SK-N-SH (cell line): ENCODE measurements around the gene PRKN. TPM values are rescaled to one million over a fixed set of nuclear protein-coding genes. Genes with fewer than 3 reads are reported as not detected.
A peak's percentile ranks its signal among the peaks of the same experiment; 100 is the strongest.

Experiments
- CTCF ChIA-PET: fragments of 300-600, 350-600 bp; formaldehyde crosslinking; extraction: SDS; loops from one replicate; lab custom pipeline; 2021; lab: Yijun Ruan, JAX
- POLR2A ChIA-PET: fragments of 350-600 bp; sonication (Branson Sonifier 250); formaldehyde crosslinking; extraction: SDS; loops from one replicate; lab custom pipeline; 2020; ENCODE audit warnings: antibody characterized with exemption, inconsistent platforms; lab: Yijun Ruan, JAX
- DNase-seq: peaks from one replicate; pipeline ENCODE4 v3.0.0; 2012
- H2AFZ ChIP-seq: fragments of 200-600 bp; sonication (generic); 2 replicates; pipeline ENCODE4 v1.8.1; 2016; ENCODE audit warnings: antibody characterized with exemption, mild to moderate bottlenecking, low read depth
- H3F3A ChIP-seq: fragments of 200-600 bp; sonication (generic); replicated peaks from 2 replicates; pipeline ENCODE3; 2016; ENCODE audit warnings: antibody characterized with exemption, mild to moderate bottlenecking; ENCODE audit not compliant: insufficient read depth
- H3K27ac ChIP-seq, 2 experiments: fragments of 200-500 bp in 1 of 2; fragments of 200-600 bp in 1 of 2; sonication (Bioruptor generic) in 1 of 2; sonication (generic), shearing (Covaris generic) in 1 of 2; 2 replicates each; pipeline versions ENCODE4 v1.5.1 to v1.6.1; 2014 to 2016; ENCODE audit warnings: low read depth in 2 of 2, inconsistent platforms in 1 of 2, low read length in 1 of 2, mild to moderate bottlenecking in 1 of 2, mixed read lengths in 1 of 2
- H3K27me3 ChIP-seq: fragments of 200-600 bp; sonication (generic), shearing (Covaris generic); 2 replicates; pipeline ENCODE4 v1.6.1; 2016; ENCODE audit warnings: mixed run types; ENCODE audit not compliant: insufficient read depth
- H3K36me3 ChIP-seq, 2 experiments: fragments of 200-500 bp in 1 of 2; fragments of 200-600 bp in 1 of 2; sonication (Bioruptor generic) in 1 of 2; sonication (generic) in 1 of 2; replicated peaks in 1 of 2; 2 replicates each; pipeline versions ENCODE3 to v1.5.1; 2014 to 2016; ENCODE audit warnings: low read length in 1 of 2, mild to moderate bottlenecking in 1 of 2; ENCODE audit not compliant: insufficient read depth in 2 of 2, control insufficient read depth in 1 of 2
- H3K4me1 ChIP-seq, 2 experiments: fragments of 200-500 bp in 1 of 2; fragments of 200-600 bp in 1 of 2; sonication (Bioruptor generic) in 1 of 2; sonication (generic), shearing (Covaris generic) in 1 of 2; 2 replicates each; pipeline versions ENCODE4 v1.5.1 to v1.6.1; 2014 to 2016; ENCODE audit warnings: low read depth in 1 of 2, low read length in 1 of 2, mixed run types in 1 of 2; ENCODE audit not compliant: insufficient read depth in 2 of 2, control insufficient read depth in 1 of 2
- H3K4me2 ChIP-seq: fragments of 200-600 bp; sonication (generic), shearing (Covaris generic); 2 replicates; pipeline ENCODE4 v1.6.1; 2017; ENCODE audit warnings: mixed run types
- H3K4me3 ChIP-seq, 2 experiments: fragments of 200-500 bp in 1 of 2; fragments of 200-600 bp in 1 of 2; sonication (Bioruptor generic) in 1 of 2; sonication (generic), shearing (Covaris generic) in 1 of 2; 2 replicates each; pipeline versions ENCODE4 v1.5.1 to v1.8.1; 2014 to 2016; ENCODE audit warnings: low read depth in 2 of 2, inconsistent platforms in 1 of 2, low read length in 1 of 2, mild to moderate bottlenecking in 1 of 2, mixed read lengths in 1 of 2, moderate library complexity in 1 of 2
- H3K79me2 ChIP-seq: fragments of 200-600 bp; sonication (generic); 2 replicates; pipeline ENCODE4 v1.8.1; 2017; ENCODE audit warnings: mild to moderate bottlenecking; ENCODE audit not compliant: insufficient read depth
- H3K9ac ChIP-seq: fragments of 200-600 bp; sonication (generic); 2 replicates; pipeline ENCODE4 v1.6.1; 2017; ENCODE audit warnings: mixed run types
- H3K9me2 ChIP-seq: fragments of 200-600 bp; sonication (generic); 2 replicates; pipeline ENCODE4 v1.6.1; 2017; ENCODE audit warnings: mixed run types
- H3K9me3 ChIP-seq: fragments of 200-600 bp; sonication (generic); 2 replicates; pipeline ENCODE4 v1.6.1; 2017; ENCODE audit warnings: mixed run types, mild to moderate bottlenecking, moderate library complexity
- H4K20me1 ChIP-seq: fragments of 200-600 bp; sonication (generic); 2 replicates; pipeline ENCODE4 v1.6.1; 2017; ENCODE audit warnings: mild to moderate bottlenecking, mixed run types; ENCODE audit not compliant: insufficient read depth
- CHD2 ChIP-seq: fragments of 150-350 bp; IDR thresholded peaks from 2 replicates; pipeline ENCODE4 v1.6.1; 2018; ENCODE audit warnings: low read length; ENCODE audit not compliant: partially characterized antibody
- ELF1 ChIP-seq: IDR thresholded peaks from 2 replicates; pipeline ENCODE4 v1.4.0; 2012
- EP300 ChIP-seq, 2 experiments: IDR thresholded peaks; 2 replicates each; pipeline versions ENCODE4 v1.4.0 to v1.6.1; 2012; ENCODE audit warnings: borderline replicate concordance in 1 of 2, low read depth in 1 of 2, low read length in 1 of 2
- EZH2phosphoT487 ChIP-seq: fragments of 200-600 bp; sonication (generic); IDR thresholded peaks from 2 replicates; pipeline ENCODE4 v1.6.1; 2017; ENCODE audit warnings: low read depth, mixed run types, mild to moderate bottlenecking, antibody characterized with exemption, moderate library complexity, borderline replicate concordance
- FOXM1 ChIP-seq: IDR thresholded peaks from 2 replicates; pipeline ENCODE4 v1.4.0; 2012; ENCODE audit warnings: low read depth, mild to moderate bottlenecking
- GATA2 ChIP-seq: sonication (generic); formaldehyde crosslinking; IDR thresholded peaks from 2 replicates; pipeline ENCODE4 v1.5.0; 2020; ENCODE audit warnings: mild to moderate bottlenecking, missing genetic modification reagents
- IRF3 ChIP-seq: fragments of 150-350 bp; IDR thresholded peaks from 2 replicates; pipeline ENCODE4 v1.6.1; 2016; ENCODE audit warnings: mild to moderate bottlenecking, low read depth, low read length
- JUND ChIP-seq: IDR thresholded peaks from 2 replicates; pipeline ENCODE4 v1.4.0; 2012
- RCOR1 ChIP-seq: fragments of 150-350 bp; IDR thresholded peaks from 2 replicates; pipeline ENCODE4 v1.6.1; 2017; ENCODE audit warnings: antibody characterized with exemption, low read length
- RFX5 ChIP-seq: IDR thresholded peaks from 2 replicates; pipeline ENCODE4 v1.6.1; 2012; ENCODE audit warnings: mild to moderate bottlenecking, improper control_type of control experiment, low read length
- SIN3A ChIP-seq: IDR thresholded peaks from 2 replicates; pipeline ENCODE4 v1.6.1; 2012; ENCODE audit warnings: low read depth, mild to moderate bottlenecking, low read length, moderate library complexity, borderline replicate concordance
- TAF1 ChIP-seq: IDR thresholded peaks from 2 replicates; pipeline ENCODE4 v1.6.1; 2012; ENCODE audit warnings: low read depth, mild to moderate bottlenecking, low read length, moderate library complexity, borderline replicate concordance
- USF2 ChIP-seq: fragments of 150-350 bp; IDR thresholded peaks from 2 replicates; pipeline ENCODE4 v1.6.1; 2017; ENCODE audit warnings: antibody characterized with exemption, low read length, low read depth, borderline replicate concordance
- WGBS: methylation state at CpG from one replicate; pipeline ENCODE4 v1.1.6; 2017; ENCODE audit warnings: low lambda C conversion rate; 5-methylcytosine and 5-hydroxymethylcytosine counted together
- polyA plus RNA-seq, 3 experiments: library from polyadenylated mRNA; depleted of rRNA; stranded (reverse); fragments of >200 nt; gene quantifications; 2 replicates each; pipeline ENCODE4 v1.2.3, GENCODE V29; 2012

PRKN gene
- polyA plus RNA-seq, 1 of the 3 experiments (the other 2 are of a cell fraction) = 0.76 TPM

- no peaks in the 10 kb centered on the region for H3K27me3 ChIP-seq
- H3K27ac ChIP-seq = no peak overlapping the region
- ChIA-PET POLR2A (no interaction called here), CTCF (interaction anchor here (1.3 to 1.5 kb wide), 2 partner anchors 11 to 29 kb away, joined by 3 to 4 read pairs; no protein-coding TSS in a partner anchor)
- no peak overlapping the region for H3K4me2 ChIP-seq
- no peaks in the 10 kb centered on the region for H4K20me1 ChIP-seq
- 0 out of 2 replicates have a peak overlapping the region, but pooled peaks have one; percentile 29 for H2AFZ ChIP-seq
- H3K4me1 ChIP-seq = peaks cover 0 to 16% of the 10 kb centered on the region in 2 experiments; a peak in 1 of 4 replicates
- no peaks in the 10 kb centered on the region for H3K79me2 ChIP-seq
- 81% methylated on average over 12 of the region's 12 CpGs for WGBS
- H3F3A ChIP-seq = no peaks in the 10 kb centered on the region
- H3K9ac ChIP-seq = no peak overlapping the region
- TF ChIP-seq RCOR1 (no peak), EZH2phosphoT487 (no peak), IRF3 (no peak), GATA2 (CRISPR knock-in tag) (0 out of 2 replicates have a peak, but pooled peaks have one; percentile 36), EP300 (IDR thresholded peaks at IDR 0.05; ENCODE audit: borderline replicate concordance in 1 of 2, low read depth in 1 of 2, low read length in 1 of 2) (0 out of 4 replicates have a peak, but pooled peaks of 1 of the 2 experiments have one; percentile 6), CHD2 (no peak), TAF1 (no peak), ELF1 (no peak), USF2 (no peak), JUND (no peak)
- peak; percentile 19 for DNase-seq
- H3K36me3 ChIP-seq = no peaks in the 10 kb centered on the region
- no peak overlapping the region for H3K4me3 ChIP-seq
- H3K9me2 ChIP-seq = no peaks in the 10 kb centered on the region
- no peaks in the 10 kb centered on the region for H3K9me3 ChIP-seq
Observed at GRCh38 chr6:161480421-161481155, 1247.0 kb downstream of the PRKN start.

- Histone ChIP-seq H3K27ac (no peak overlapping the region), H3K4me2 (no peak overlapping the region), H3K27me3 (no peaks in the 10 kb centered on the region), H3K79me2 (no peaks in the 10 kb centered on the region), H3F3A (no peaks in the 10 kb centered on the region), H3K36me3 (no peaks in the 10 kb centered on the region), H3K9me2 (no peaks in the 10 kb centered on the region), H2AFZ (no peak overlapping the region), H3K4me1 (peaks cover 0 to 13% of the 10 kb centered on the region in 2 experiments; a peak in 1 of 4 replicates), H4K20me1 (no peaks in the 10 kb centered on the region), H3K9me3 (no peaks in the 10 kb centered on the region), H3K9ac (no peak overlapping the region), H3K4me3 (no peak overlapping the region)
- TF ChIP-seq FOXM1 (no peak), CHD2 (no peak), RFX5 (no peak), ELF1 (no peak), IRF3 (no peak), SIN3A (no peak)
- 92% methylated on average over 4 of the region's 4 CpGs for WGBS
- DNase-seq = no peak
- ChIA-PET POLR2A (no interaction called here), CTCF (no interaction called here)
Observed at GRCh38 chr6:161479376-161479775, 1248.2 kb downstream of the PRKN start.
